Ovary (tissue), 9 donors: ENCODE measurements around the gene ARSI. TPM values are rescaled to one million over a fixed set of nuclear protein-coding genes. Genes with fewer than 3 reads are reported as not detected.

ENCODE experiments used
- DNase-seq, 5 donors: peaks; one replicate each; pipeline ENCODE4 v3.0.0-alpha.2; 2019 to 2020
- H3K27ac ChIP-seq, 2 donors: fragments of 200-600 bp; one replicate each; pipeline versions ENCODE4 v1.5.1 to v1.8.0; 2019 to 2022
- H3K27me3 ChIP-seq: fragments of 200-600 bp; one replicate; pipeline ENCODE4 v1.8.0; 2022
- H3K36me3 ChIP-seq: fragments of 200-600 bp; sonication (generic); one replicate; pipeline ENCODE4 v1.5.1; 2019
- H3K4me1 ChIP-seq: one replicate; pipeline ENCODE4 v1.8.1; 2013; ENCODE audit warnings: mild to moderate bottlenecking, moderate library complexity; ENCODE audit not compliant: insufficient read depth
- H3K4me3 ChIP-seq: fragments of 200-600 bp; sonication (generic); one replicate; pipeline ENCODE4 v1.5.1; 2017
- H3K9me3 ChIP-seq, 2 donors: fragments of 200-600 bp in 1 of 2; sonication (generic) in 1 of 2; one replicate each; pipeline versions ENCODE4 v1.5.1 to v1.8.1; 2013 to 2019; ENCODE audit warnings: mild to moderate bottlenecking in 1 of 2, moderate library complexity in 1 of 2
- EP300 ChIP-seq: sonication (generic); formaldehyde crosslinking; IDR thresholded peaks from one replicate; pipeline ENCODE4 v1.6.1; 2017; ENCODE audit warnings: antibody characterized with exemption
- POLR2A ChIP-seq: fragments of 450-650 bp; IDR thresholded peaks from one replicate; pipeline ENCODE4 v1.6.1; 2017; ENCODE audit warnings: antibody characterized with exemption, mild to moderate bottlenecking, moderate library complexity
- whole genome bisulfite sequencing, 3 donors: extraction: QIAGEN DNeasy Blood & Tissue Kit in 1 of 3; methylation state at CpG; one replicate each; pipeline versions ENCODE4 v1.1.5 to v1.1.7; 2013 to 2017; 5-methylcytosine and 5-hydroxymethylcytosine counted together
- intact Hi-C, 4 donors: fragments of 100-400 bp; cut with DNase I; formaldehyde crosslinking; loops; one replicate each; pipeline versions ENCODE4 v1.11.0 to v1.15.1; 2022 to 2023
- polyA plus RNA-seq, 2 donors: library from polyadenylated mRNA; stranded (reverse); fragments of 200-250 nt in 1 of 2; fragments of 350-450 nt in 1 of 2; fragmentation: Illumina TruSeq in 1 of 2; extraction: RNeasy Lipid Tissue Mini Kit (QIAGEN cat#74804) in 1 of 2; gene quantifications; one replicate each; pipeline ENCODE4 v1.2.3, GENCODE V29; 2013 to 2014
- total RNA-seq, 7 donors: library from RNA; depleted of rRNA in 2 of 7; stranded (reverse); fragments of >200 nt in 2 of 7; fragmentation: NEBNext Ultra II Directional in 3 of 7; extraction: Animal tissue kit (Norgen Biotek cat#: 25700) in 3 of 7; gene quantifications; one replicate each; pipeline versions ENCODE4 v1.1.0 to v1.2.4, GENCODE V29; 2016 to 2023
- TF ChIP-seq, protein P1 (sequence below), 3 donors: fragments of 450-650 bp in 2 of 3; fragments of 200-600 bp in 1 of 3; IDR thresholded peaks; one replicate each; pipeline versions ENCODE4 v1.5.1 to v1.8.0; 2016 to 2022; ENCODE audit warnings: antibody characterized with exemption in 3 of 3, mild to moderate bottlenecking in 1 of 3
- donor health status: DM: no; HTN: no; CAD: no; lungs with moderate emphysema.
- donor health status: DM: no; HTN: no; CAD: no.
- donor health status: Bipolar disorder and iron deficiency.
- donor health status: DM: yes; HTN: yes; CAD: no.
- donor health status: DM: no; HTN: no; CAD: no.
- donor health status: DM: yes; HTN: yes; CAD: no.

ARSI gene
- total and polyA plus RNA-seq, 9 donors: 0.15 to 1.4 (median 0.63) TPM

GRCh38 chr5:150256410-150257064 is 46.2 kb downstream of the ARSI start:
- TF ChIP-seq EP300 (no peak), POLR2A (no peak)
- TF ChIP-seq, protein P1, sequence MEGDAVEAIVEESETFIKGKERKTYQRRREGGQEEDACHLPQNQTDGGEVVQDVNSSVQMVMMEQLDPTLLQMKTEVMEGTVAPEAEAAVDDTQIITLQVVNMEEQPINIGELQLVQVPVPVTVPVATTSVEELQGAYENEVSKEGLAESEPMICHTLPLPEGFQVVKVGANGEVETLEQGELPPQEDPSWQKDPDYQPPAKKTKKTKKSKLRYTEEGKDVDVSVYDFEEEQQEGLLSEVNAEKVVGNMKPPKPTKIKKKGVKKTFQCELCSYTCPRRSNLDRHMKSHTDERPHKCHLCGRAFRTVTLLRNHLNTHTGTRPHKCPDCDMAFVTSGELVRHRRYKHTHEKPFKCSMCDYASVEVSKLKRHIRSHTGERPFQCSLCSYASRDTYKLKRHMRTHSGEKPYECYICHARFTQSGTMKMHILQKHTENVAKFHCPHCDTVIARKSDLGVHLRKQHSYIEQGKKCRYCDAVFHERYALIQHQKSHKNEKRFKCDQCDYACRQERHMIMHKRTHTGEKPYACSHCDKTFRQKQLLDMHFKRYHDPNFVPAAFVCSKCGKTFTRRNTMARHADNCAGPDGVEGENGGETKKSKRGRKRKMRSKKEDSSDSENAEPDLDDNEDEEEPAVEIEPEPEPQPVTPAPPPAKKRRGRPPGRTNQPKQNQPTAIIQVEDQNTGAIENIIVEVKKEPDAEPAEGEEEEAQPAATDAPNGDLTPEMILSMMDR (IDR thresholded peaks at IDR 0.05): no peak
- no peaks in the 10 kb centered on the region for H3K4me1 ChIP-seq
- 77 to 83% (median 82%) methylated on average over 12 of the region's 12 CpGs for WGBS, 3 donors
- H3K36me3 ChIP-seq: no peaks in the 10 kb centered on the region
- no peak for DNase-seq
- no peak overlapping the region for H3K27ac ChIP-seq
- intact Hi-C loops: no loop called here
- H3K27me3 ChIP-seq: no peaks in the 10 kb centered on the region
- no peaks in the 10 kb centered on the region for H3K9me3 ChIP-seq
- H3K4me3 ChIP-seq: no peak overlapping the region

GRCh38 chr5:150255659-150256409 is 46.9 kb downstream of the ARSI start:
- 73 to 82% (median 81%) methylated on average over 6 of the region's 6 CpGs for WGBS, 3 donors
- H3K4me1 ChIP-seq: no peaks in the 10 kb centered on the region
- intact Hi-C loops: no loop called here
- H3K9me3 ChIP-seq: no peaks in the 10 kb centered on the region
- H3K36me3 ChIP-seq: no peaks in the 10 kb centered on the region
- no peak overlapping the region for H3K27ac ChIP-seq
- no peak overlapping the region for H3K4me3 ChIP-seq
- TF ChIP-seq POLR2A (no peak), EP300 (no peak)
- TF ChIP-seq, protein P1 (IDR thresholded peaks at IDR 0.05): no peak
- H3K27me3 ChIP-seq: no peaks in the 10 kb centered on the region
- DNase-seq: no peak

- TF ChIP-seq, protein P1 (IDR thresholded peaks at IDR 0.05): no peak
- TF ChIP-seq EP300: no peak
- TF ChIP-seq POLR2A: no peak
- intact Hi-C loops: no loop called here
- H3K9me3 ChIP-seq: no peaks in the 10 kb centered on the region
- no peaks in the 10 kb centered on the region for H3K36me3 ChIP-seq
- WGBS, 3 donors: 87 to 91% (median 90%) methylated on average over 4 of the region's 4 CpGs
- H3K27me3 ChIP-seq: no peaks in the 10 kb centered on the region
- DNase-seq: no peak
- no peak overlapping the region for H3K27ac ChIP-seq
- H3K4me1 ChIP-seq: no peaks in the 10 kb centered on the region
- no peak overlapping the region for H3K4me3 ChIP-seq
These were observed 47.9 kb downstream of the ARSI start for GRCh38 chr5:150254774-150255173.

DNA sequence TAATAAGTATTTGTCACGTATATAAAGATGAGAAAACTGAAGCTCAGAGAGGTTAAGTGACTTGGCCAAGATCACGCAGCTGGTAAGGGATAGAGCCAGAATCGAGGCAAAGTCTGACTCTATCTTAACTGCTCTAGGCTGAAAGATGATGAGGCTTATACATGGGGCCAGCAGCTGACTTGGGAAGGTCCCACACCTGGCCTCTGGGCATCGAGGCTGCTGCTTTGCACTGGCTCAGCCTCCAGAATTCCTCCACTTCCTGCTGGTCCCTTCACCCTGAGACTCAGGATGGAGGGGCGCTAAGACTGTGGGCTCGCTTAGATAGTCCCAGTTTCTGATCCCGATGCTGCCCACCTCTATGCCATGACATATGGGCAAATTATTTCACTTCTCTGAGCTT is 48.3 kb downstream of the ARSI start:
- H3K9me3 ChIP-seq: no peaks in the 10 kb centered on the region
- intact Hi-C loops: no loop called here

More for the DNA sequence above, 48.3 kb downstream of the ARSI start:
- H3K27ac ChIP-seq: no peak overlapping the region
- TF ChIP-seq, protein P1 (IDR thresholded peaks at IDR 0.05): no peak
- no peak for TF ChIP-seq EP300
- TF ChIP-seq POLR2A: no peak
- WGBS, 3 donors: 78 to 86% (median 79%) methylated on average over 7 of the region's 7 CpGs
- no peak overlapping the region for H3K4me3 ChIP-seq
- H3K27me3 ChIP-seq: no peaks in the 10 kb centered on the region
- H3K36me3 ChIP-seq: no peaks in the 10 kb centered on the region
- DNase-seq: no peak
- no peaks in the 10 kb centered on the region for H3K4me1 ChIP-seq
